ENCODE results near the gene GOLGA8F.
"Not testable (repeated sequence)": the region's sequence is repeated elsewhere in the genome, so short reads cannot be mapped to it uniquely, and the experiment has no call there.

GOLGA8F gene, protein sequence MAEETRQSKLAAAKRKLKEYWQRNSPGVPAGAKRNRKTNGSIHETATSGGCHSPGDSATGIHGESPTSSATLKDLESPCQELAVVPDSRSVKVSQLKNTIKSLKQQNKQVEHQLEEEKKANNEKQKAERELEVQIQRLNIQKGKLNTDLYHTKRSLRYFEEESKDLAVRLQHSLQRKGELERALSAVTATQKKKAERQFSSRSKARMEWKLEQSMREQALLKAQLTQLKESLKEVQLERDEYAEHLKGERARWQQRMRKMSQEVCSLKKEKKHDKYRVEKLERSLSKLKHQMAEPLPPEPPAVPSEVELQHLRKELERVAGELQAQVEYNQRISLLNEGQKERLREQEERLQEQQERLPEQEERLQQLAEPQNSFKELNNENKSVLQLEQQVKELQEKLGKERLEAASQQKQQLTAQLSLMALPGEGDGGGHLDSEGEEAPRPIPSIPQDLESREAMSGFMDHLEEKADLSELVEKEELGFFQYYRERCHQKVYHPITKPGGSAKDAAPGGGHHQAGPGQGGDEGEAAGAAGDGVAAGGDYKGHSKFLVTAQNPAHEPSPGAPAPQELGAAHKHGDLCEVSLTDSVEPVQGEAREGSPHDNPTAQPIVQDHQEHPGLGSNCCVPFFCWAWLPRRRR

GRCh38 chr15:28378364-28378763 is at the start of gene GOLGA8F:
GOLGA8F (plus strand) TSS chr15:28378664; CDS start chr15:28378762, 98 bp downstream.
- not testable (repeated sequence) for TF ChIP-seq YY1 (IDR thresholded peaks at IDR 0.05; ENCODE audit: low read depth); FOXM1 (IDR thresholded peaks at IDR 0.05; ENCODE audit: borderline replicate concordance, low read depth); ZBTB7A (IDR thresholded peaks at IDR 0.05; ENCODE audit: low read depth)

DNA sequence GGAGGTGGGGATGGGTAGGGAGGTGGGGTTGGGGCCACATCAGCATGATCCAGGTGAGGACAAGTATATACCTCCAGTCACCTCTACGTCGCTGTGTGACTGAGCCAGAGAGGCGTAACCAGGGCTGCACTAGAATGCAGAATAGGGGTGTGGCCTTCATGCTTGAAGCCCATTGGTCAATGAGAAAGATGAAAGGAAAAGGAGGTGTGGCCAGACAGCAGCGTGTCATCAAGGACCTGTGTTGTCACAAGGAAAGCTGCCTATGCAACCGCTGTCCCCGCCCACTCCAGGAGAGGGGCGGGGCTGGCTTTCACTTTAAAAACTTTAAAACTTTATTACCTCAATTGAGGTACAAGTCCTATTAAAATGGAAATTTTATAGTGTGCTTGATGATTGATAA is 20.5 kb upstream of the GOLGA8F start, which contains the start of gene GOLGA6L24:
Gene GOLGA6L24, minus strand, starts transcription at position 101 of the 400 bp plus-strand sequence. Its CDS starts 61 bp downstream, at position 40.
- TF ChIP-seq TCF12 (IDR thresholded peaks at IDR 0.05; ENCODE audit: low read depth); EGR1 (IDR thresholded peaks at IDR 0.05); FOXM1 (IDR thresholded peaks at IDR 0.05; ENCODE audit: borderline replicate concordance, low read depth): not testable (repeated sequence)
